ENCODE measurements around the gene PDE3A. TPM values are rescaled to one million over a fixed set of nuclear protein-coding genes. Genes with fewer than 3 reads are reported as not detected.
A peak's percentile ranks its signal among the peaks of the same experiment; 100 is the strongest.

PDE3A gene
- total RNA-seq, 1 donor from 2014 or later: 2.4 TPM

GRCh38 chr12:20411345-20411744 is 43.0 kb downstream of the PDE3A start:
- no peak for DNase-seq (ENCODE audit: low read depth, low spot score)
- H3K27ac Mint-ChIP-seq (ENCODE audit: unreplicated experiment): no peak overlapping the region
- no peak overlapping the region for H3K4me3 Mint-ChIP-seq
- H3K9me3 Mint-ChIP-seq: no peaks in the 10 kb centered on the region
- peaks cover 24% of the 10 kb centered on the region for H3K4me1 Mint-ChIP-seq
- no peaks in the 10 kb centered on the region for H3K27me3 Mint-ChIP-seq (ENCODE audit: low read depth)
- no peak for TF ChIP-seq CTCF (conservative IDR thresholded peaks at IDR 0.05)
- H3K36me3 Mint-ChIP-seq (ENCODE audit: low read depth): no peaks in the 10 kb centered on the region

GRCh38 chr12:20415028-20415427 is 46.7 kb downstream of the PDE3A start:
- TF ChIP-seq CTCF (conservative IDR thresholded peaks at IDR 0.05): no peak
- H3K4me3 Mint-ChIP-seq: no peak overlapping the region
- H3K36me3 Mint-ChIP-seq (ENCODE audit: low read depth): no peaks in the 10 kb centered on the region
- peaks cover 13% of the 10 kb centered on the region for H3K4me1 Mint-ChIP-seq
- no peaks in the 10 kb centered on the region for H3K27me3 Mint-ChIP-seq (ENCODE audit: low read depth)
- no peak for DNase-seq (ENCODE audit: low read depth, low spot score)
- H3K9me3 Mint-ChIP-seq: no peaks in the 10 kb centered on the region
- H3K27ac Mint-ChIP-seq (ENCODE audit: unreplicated experiment): no peak overlapping the region

- no peaks in the 10 kb centered on the region for H3K36me3 Mint-ChIP-seq (ENCODE audit: low read depth)
- H3K9me3 Mint-ChIP-seq: no peaks in the 10 kb centered on the region
- no peak overlapping the region for H3K4me3 Mint-ChIP-seq
- no peak for DNase-seq (ENCODE audit: low read depth, low spot score)
- no peak for TF ChIP-seq CTCF (conservative IDR thresholded peaks at IDR 0.05)
- H3K27ac Mint-ChIP-seq (ENCODE audit: unreplicated experiment): no peak overlapping the region
- H3K4me1 Mint-ChIP-seq: peaks cover 7% of the 10 kb centered on the region
- no peaks in the 10 kb centered on the region for H3K27me3 Mint-ChIP-seq (ENCODE audit: low read depth)
Observed at GRCh38 chr12:20415641-20416040, 47.3 kb downstream of the PDE3A start.

GRCh38 chr12:20420557-20420956 is 52.2 kb downstream of the PDE3A start:
- Mint-ChIP-seq H3K27me3 (ENCODE audit: low read depth) (no peaks in the 10 kb centered on the region), H3K36me3 (ENCODE audit: low read depth) (no peaks in the 10 kb centered on the region), H3K9me3 (no peaks in the 10 kb centered on the region), H3K27ac (ENCODE audit: unreplicated experiment) (peak overlapping the region; percentile 17), H3K4me3 (no peak overlapping the region), H3K4me1 (peaks cover 4% of the 10 kb centered on the region)
- TF ChIP-seq CTCF (conservative IDR thresholded peaks at IDR 0.05): no peak
- no peak for DNase-seq (ENCODE audit: low read depth, low spot score)

- Mint-ChIP-seq H3K27ac (ENCODE audit: unreplicated experiment) (no peak overlapping the region), H3K4me3 (no peak overlapping the region), H3K36me3 (ENCODE audit: low read depth) (no peaks in the 10 kb centered on the region), H3K27me3 (ENCODE audit: low read depth) (no peaks in the 10 kb centered on the region), H3K9me3 (no peaks in the 10 kb centered on the region), H3K4me1 (peaks cover 4% of the 10 kb centered on the region)
- DNase-seq (ENCODE audit: low read depth, low spot score): no peak
- no peak for TF ChIP-seq CTCF (conservative IDR thresholded peaks at IDR 0.05)
Observed at GRCh38 chr12:20421421-20421820, 53.1 kb downstream of the PDE3A start.

- no peak for DNase-seq (ENCODE audit: low read depth, low spot score)
- Mint-ChIP-seq H3K9me3 (no peaks in the 10 kb centered on the region), H3K4me1 (peaks cover 4% of the 10 kb centered on the region), H3K4me3 (no peak overlapping the region), H3K27me3 (ENCODE audit: low read depth) (no peaks in the 10 kb centered on the region), H3K36me3 (ENCODE audit: low read depth) (no peaks in the 10 kb centered on the region), H3K27ac (ENCODE audit: unreplicated experiment) (no peak overlapping the region)
- no peak for TF ChIP-seq CTCF (conservative IDR thresholded peaks at IDR 0.05)
Observed at GRCh38 chr12:20423557-20423956, 55.2 kb downstream of the PDE3A start.

All from neural crest cell (in vitro differentiated cells).